Stimulated activated CD8-positive, alpha-beta memory T cell treated with anti-CD3 and anti-CD28 coated beads, Interleukin-4, amount 100 ng/mL, for 1 hour (primary cell): ENCODE measurements around the gene CLPSL2.

Experiments used
- DNase-seq, 2 donors: peaks; one replicate each; pipeline ENCODE4 v3.0.0-alpha.2; 2020; ENCODE audit warnings: low read depth in 2 of 2, low spot score in 1 of 2

CLPSL2 gene

GRCh38 chr6:35786810-35787209, 10.4 kb downstream of the CLPSL2 start:
- no peak for DNase-seq

GRCh38 chr6:35787266-35788218, 11.1 kb downstream of the CLPSL2 start:
- no peak for DNase-seq

GRCh38 chr6:35788423-35788982, 12.1 kb downstream of the CLPSL2 start:
- DNase-seq, result no peak

- DNase-seq, result no peak
Observed at GRCh38 chr6:35790683-35791082, 14.3 kb downstream of the CLPSL2 start.

GRCh38 chr6:35794536-35795452, 18.4 kb downstream of the CLPSL2 start:
- DNase-seq, result no peak

GRCh38 chr6:35795453-35796071, 19.2 kb downstream of the CLPSL2 start:
- DNase-seq, result no peak

GRCh38 chr6:35796236-35796635, 19.8 kb downstream of the CLPSL2 start:
- DNase-seq, result no peak

- no peak for DNase-seq
Observed at GRCh38 chr6:35797837-35798526, 21.6 kb downstream of the CLPSL2 start.

- no peak for DNase-seq
Observed at GRCh38 chr6:35798706-35799105, 22.3 kb downstream of the CLPSL2 start.

GRCh38 chr6:35801148-35801547, 24.8 kb downstream of the CLPSL2 start:
- no peak for DNase-seq

GRCh38 chr6:35804996-35805736, 28.8 kb downstream of the CLPSL2 start, which contains the start of gene LHFPL5:
LHFPL5 (plus strand) TSS chr6:35805352; CDS start chr6:35805671, 319 bp downstream.
- peak in 1 of 2 donors; percentile 12 for DNase-seq

GRCh38 chr6:35808688-35809087, 32.3 kb downstream of the CLPSL2 start:
- DNase-seq, result no peak

- DNase-seq, result no peak
Observed at GRCh38 chr6:35809809-35810208, 33.4 kb downstream of the CLPSL2 start.

GRCh38 chr6:35810971-35811698, 34.7 kb downstream of the CLPSL2 start:
- no peak for DNase-seq

- no peak for DNase-seq
Observed at GRCh38 chr6:35811699-35811995, 35.2 kb downstream of the CLPSL2 start.

GRCh38 chr6:35817515-35817914, 41.1 kb downstream of the CLPSL2 start:
- DNase-seq, result no peak

GRCh38 chr6:35823601-35824000, 47.2 kb downstream of the CLPSL2 start:
- DNase-seq, result no peak

GRCh38 chr6:35824552-35825192, 48.3 kb downstream of the CLPSL2 start:
- DNase-seq, result no peak
